Endothelial cell of umbilical vein (primary cell): ENCODE measurements around the gene PLD1. TPM values are rescaled to one million over a fixed set of nuclear protein-coding genes. Genes with fewer than 3 reads are reported as not detected.
A peak's percentile ranks its signal among the peaks of the same experiment; 100 is the strongest.
"Not testable (repeated sequence)": the region's sequence is repeated elsewhere in the genome, so short reads cannot be mapped to it uniquely, and the experiment has no call there.

Source experiments
- Bru-seq: library from RNA; stranded (reverse); fragments of 400-500 nt; gene quantifications from one replicate; lab custom pipeline; 2021; lab: Mats Ljungman, UMichigan
- BruChase-seq, 2 experiments: library from RNA; stranded (reverse); fragments of 400-500 nt; gene quantifications; one replicate each; lab custom pipeline; 2021; lab: Mats Ljungman, UMichigan
- BruUV-seq: library from RNA; stranded (reverse); fragments of 400-500 nt; replicated peaks from 2 replicates; lab custom pipeline; 2021; lab: Mats Ljungman, UMichigan
- CTCF ChIA-PET: fragments of 300-600, 350-600 bp; sonication (Branson Sonifier 250); formaldehyde crosslinking; loops from one replicate; lab custom pipeline; 2021; ENCODE audit warnings: antibody characterized with exemption, inconsistent platforms; lab: Charles Lee
- POLR2A ChIA-PET: fragments of 300-600, 350-600 bp; sonication (Branson Sonifier 250); formaldehyde crosslinking; loops from one replicate; lab custom pipeline; 2021; ENCODE audit warnings: antibody characterized with exemption, inconsistent platforms; lab: Charles Lee
- DNase-seq: peaks from one replicate; pipeline ENCODE4 v3.0.0-alpha.2; 2011; ENCODE audit warnings: low read depth, low spot score
- FAIRE-seq: peaks from 2 replicates; lab custom pipeline; 2011; peaks lifted over from hg19 to GRCh38; lab: Jason Lieb, UNC
- H2AFZ ChIP-seq: 2 replicates; pipeline ENCODE4 v1.6.0; 2012; ENCODE audit warnings: low read depth, low read length, control low read depth, inconsistent platforms
- H3K27ac ChIP-seq: 2 replicates; pipeline ENCODE4 v1.5.1; 2011; ENCODE audit warnings: low read depth, mild to moderate bottlenecking, control low read depth, low read length, moderate library complexity; ENCODE audit not compliant: insufficient read depth
- H3K27me3 ChIP-seq, 2 experiments: 2 replicates each; pipeline versions ENCODE4 v1.6.0 to v1.6.1; 2011; ENCODE audit warnings: low read length in 2 of 2, mixed read lengths in 1 of 2; ENCODE audit not compliant: control insufficient read depth in 2 of 2, insufficient read depth in 2 of 2
- H3K36me3 ChIP-seq, 2 experiments: 2 replicates in 1 of 2; 3 replicates in 1 of 2; pipeline ENCODE4 v1.5.1; 2011; ENCODE audit warnings: low read length in 2 of 2, mild to moderate bottlenecking in 1 of 2, moderate library complexity in 1 of 2; ENCODE audit not compliant: control insufficient read depth in 2 of 2, insufficient read depth in 2 of 2; ENCODE audit errors: extremely low read depth in 1 of 2
- H3K4me1 ChIP-seq: 3 replicates; pipeline ENCODE4 v1.5.1; 2011; ENCODE audit warnings: mild to moderate bottlenecking, low read length; ENCODE audit not compliant: control insufficient read depth, insufficient read depth; ENCODE audit errors: extremely low read depth
- H3K4me2 ChIP-seq: 2 replicates; pipeline ENCODE4 v1.6.1; 2011; ENCODE audit warnings: low read length, control low read depth, mixed read lengths; ENCODE audit not compliant: insufficient read depth
- H3K4me3 ChIP-seq, 3 experiments: fragments of 200-600 bp in 1 of 3; sonication (generic), shearing (Covaris generic) in 1 of 3; replicated peaks in 1 of 3; 2 replicates each; pipeline ENCODE4 v1.5.1; 2011 to 2016; ENCODE audit warnings: control low read depth in 3 of 3, low read length in 3 of 3, mild to moderate bottlenecking in 2 of 3, inconsistent platforms in 1 of 3, low read depth in 1 of 3, moderate library complexity in 1 of 3; ENCODE audit not compliant: insufficient read depth in 1 of 3
- H3K79me2 ChIP-seq: 2 replicates; pipeline ENCODE4 v1.6.0; 2012; ENCODE audit warnings: low read length, inconsistent platforms; ENCODE audit not compliant: control insufficient read depth, insufficient read depth
- H3K9ac ChIP-seq: replicated peaks from 2 replicates; pipeline ENCODE3; 2011; ENCODE audit warnings: low read length, control low read depth; ENCODE audit not compliant: insufficient read depth; ENCODE audit errors: extremely low read depth
- H3K9me1 ChIP-seq: replicated peaks from 3 replicates; pipeline ENCODE4 v1.6.0; 2011; ENCODE audit warnings: mild to moderate bottlenecking, low read length; ENCODE audit not compliant: control insufficient read depth, insufficient read depth; ENCODE audit errors: extremely low read depth
- H3K9me3 ChIP-seq: replicated peaks from 2 replicates; pipeline ENCODE4 v1.5.1; 2012; ENCODE audit warnings: low read length, inconsistent platforms; ENCODE audit not compliant: control insufficient read depth, insufficient read depth
- H4K20me1 ChIP-seq: replicated peaks from 2 replicates; pipeline ENCODE3; 2011; ENCODE audit warnings: mild to moderate bottlenecking, low read length; ENCODE audit not compliant: control insufficient read depth, insufficient read depth; ENCODE audit errors: extremely low read depth
- EZH2 ChIP-seq: IDR thresholded peaks from 2 replicates; pipeline ENCODE4 v1.6.1; 2012; ENCODE audit warnings: borderline replicate concordance, low read depth, mild to moderate bottlenecking, moderate library complexity, low read length, inconsistent platforms; ENCODE audit not compliant: severe bottlenecking
- FOS ChIP-seq: IDR thresholded peaks from 2 replicates; pipeline ENCODE4 v1.6.1; 2011; ENCODE audit warnings: mild to moderate bottlenecking, low read length, moderate library complexity, borderline replicate concordance; ENCODE audit not compliant: insufficient read depth
- GATA2 ChIP-seq: IDR thresholded peaks from 2 replicates; pipeline ENCODE4 v1.7.0; 2011; ENCODE audit warnings: low read depth, mild to moderate bottlenecking, moderate library complexity, mixed read lengths, low read length; ENCODE audit not compliant: insufficient read length, insufficient read depth
- JUN ChIP-seq: IDR thresholded peaks from 2 replicates; pipeline ENCODE4 v1.6.1; 2011; ENCODE audit warnings: borderline replicate concordance, low read depth; ENCODE audit not compliant: insufficient read length, insufficient read depth
- MYC ChIP-seq: IDR thresholded peaks from one replicate; pipeline ENCODE4 v1.6.1; 2011; ENCODE audit warnings: mild to moderate bottlenecking, low read depth, low read length
- POLR2A ChIP-seq: IDR thresholded peaks from 2 replicates; pipeline ENCODE4 v1.6.1; 2012; ENCODE audit warnings: low read depth, mild to moderate bottlenecking, control low read depth, low read length
- POLR2AphosphoS5 ChIP-seq: IDR thresholded peaks from 2 replicates; pipeline ENCODE4 v1.6.1; 2012; ENCODE audit warnings: low read depth, mild to moderate bottlenecking, control low read depth, low read length, moderate library complexity; ENCODE audit not compliant: insufficient read depth
- dilution Hi-C: fragments of 300-500 bp; cut with MboI; formaldehyde crosslinking; loops from one replicate; pipeline ENCODE4 v1.15.0; 2019; ENCODE audit warnings: low sequenced_read_pairs; ENCODE audit not compliant: extremely low pct_ligation_motif_present
- intact Hi-C: fragments of 100-400 bp; cut with micrococcal nuclease; formaldehyde crosslinking; loops from one replicate; pipeline ENCODE4 v1.10.0; 2022
- long read RNA-seq: library from polyadenylated mRNA; stranded (forward); transcript quantifications from one replicate; pipeline ENCODE4 v2.0.0, GENCODE V29; 2021
- polyA minus RNA-seq, 3 experiments: library from RNA; depleted of rRNA, polyadenylated mRNA; stranded (reverse); fragments of >200 nt; gene quantifications; 1 replicate in 1 of 3; 2 replicates in 2 of 3; pipeline ENCODE4 v1.2.3, GENCODE V29; 2011
- polyA plus RNA-seq, 4 experiments: library from polyadenylated mRNA; depleted of rRNA in 3 of 4; stranded (reverse) in 3 of 4; unstranded in 1 of 4; fragments of >200 nt; gene quantifications; 2 replicates each; pipeline versions ENCODE4 v1.2.1 to v1.2.3, GENCODE V29; 2011 to 2012; ENCODE audit warnings: missing spikeins in 1 of 4
- total RNA-seq: library from RNA; stranded (reverse); gene quantifications from 2 replicates; pipeline ENCODE4 v1.2.3, GENCODE V29; 2021
- TF ChIP-seq, protein P1 (sequence below), 2 donors: IDR thresholded peaks; 1 replicate in 1 of 2; 2 replicates in 1 of 2; pipeline ENCODE4 v1.5.1; 2011; ENCODE audit warnings: low read length in 2 of 2, mild to moderate bottlenecking in 2 of 2, moderate library complexity in 2 of 2, control low read depth in 1 of 2, inconsistent platforms in 1 of 2, low read depth in 1 of 2; ENCODE audit not compliant: insufficient read depth in 1 of 2; ENCODE audit errors: extremely low read depth in 1 of 2
- TF ChIP-seq, protein P2 (sequence below): IDR thresholded peaks from 2 replicates; pipeline ENCODE4 v1.6.1; 2011; ENCODE audit not compliant: insufficient read depth, insufficient read length

The PLD1 gene
- total RNA-seq (75.6 and 108 TPM in 2 replicates), polyA plus RNA-seq (35.7 and 42.0 TPM in 2 replicates), polyA minus RNA-seq (168 and 217 TPM in 2 replicates), Bru-seq, nascent RNA (percentile 95 among the genes with signal in this experiment), BruChase-seq, experiment 1, labeled RNA remaining after a 6-hour chase (percentile 72 among the genes with signal in this experiment), BruChase-seq, experiment 2, labeled RNA remaining after a 2-hour chase (percentile 80 among the genes with signal in this experiment)
- 33.4 and 33.6 TPM in 2 replicates for polyA plus RNA-seq (2011; cell fraction: cytosol; rRNA removed)
- 169 and 198 TPM in 2 replicates for polyA plus RNA-seq (2011; cell fraction: nucleus; rRNA removed)
- 32.5 and 45.4 TPM in 2 replicates for polyA plus RNA-seq (2012)
- 10.1 TPM for polyA minus RNA-seq (2011; cell fraction: cytosol; rRNA and poly(A)+ RNA removed)
- 352 and 548 TPM in 2 replicates for polyA minus RNA-seq (2011; cell fraction: nucleus; rRNA and poly(A)+ RNA removed)
- long read RNA-seq, full-length matches to known transcripts = 6 of 37 reads
- long read RNA-seq, partial matches to known transcripts = 8 of 37 reads
- long read RNA-seq, other reads (novel, unspliced or antisense) = 23 of 37 reads

GRCh38 chr3:171809861-171810628 lies at the start of gene PLD1:
Gene PLD1 (minus strand): TSS chr3:171810483. CDS start chr3:171738051, 72,432 bp downstream.
- POLR2A ChIA-PET = interaction anchor here (1.3 to 1.9 kb wide), 3 partner anchors 8 to 20 kb away, joined by 3 to 8 read pairs (median 6); no protein-coding TSS in a partner anchor
- TF ChIP-seq, protein P1, sequence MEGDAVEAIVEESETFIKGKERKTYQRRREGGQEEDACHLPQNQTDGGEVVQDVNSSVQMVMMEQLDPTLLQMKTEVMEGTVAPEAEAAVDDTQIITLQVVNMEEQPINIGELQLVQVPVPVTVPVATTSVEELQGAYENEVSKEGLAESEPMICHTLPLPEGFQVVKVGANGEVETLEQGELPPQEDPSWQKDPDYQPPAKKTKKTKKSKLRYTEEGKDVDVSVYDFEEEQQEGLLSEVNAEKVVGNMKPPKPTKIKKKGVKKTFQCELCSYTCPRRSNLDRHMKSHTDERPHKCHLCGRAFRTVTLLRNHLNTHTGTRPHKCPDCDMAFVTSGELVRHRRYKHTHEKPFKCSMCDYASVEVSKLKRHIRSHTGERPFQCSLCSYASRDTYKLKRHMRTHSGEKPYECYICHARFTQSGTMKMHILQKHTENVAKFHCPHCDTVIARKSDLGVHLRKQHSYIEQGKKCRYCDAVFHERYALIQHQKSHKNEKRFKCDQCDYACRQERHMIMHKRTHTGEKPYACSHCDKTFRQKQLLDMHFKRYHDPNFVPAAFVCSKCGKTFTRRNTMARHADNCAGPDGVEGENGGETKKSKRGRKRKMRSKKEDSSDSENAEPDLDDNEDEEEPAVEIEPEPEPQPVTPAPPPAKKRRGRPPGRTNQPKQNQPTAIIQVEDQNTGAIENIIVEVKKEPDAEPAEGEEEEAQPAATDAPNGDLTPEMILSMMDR (IDR thresholded peaks at IDR 0.05; ENCODE audit: extremely low read depth in 1 of 2, insufficient read depth in 1 of 2, low read depth in 1 of 2, low read length in 2 of 2) = no peak
- TF ChIP-seq FOS (no peak), JUN (no peak), MYC (no peak), EZH2 (no peak), POLR2A (peak; percentile 82), GATA2 (no peak), POLR2AphosphoS5 (peak; percentile 81)
- TF ChIP-seq, protein P2, sequence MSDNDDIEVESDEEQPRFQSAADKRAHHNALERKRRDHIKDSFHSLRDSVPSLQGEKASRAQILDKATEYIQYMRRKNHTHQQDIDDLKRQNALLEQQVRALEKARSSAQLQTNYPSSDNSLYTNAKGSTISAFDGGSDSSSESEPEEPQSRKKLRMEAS = no peak
- peak within 1 kb of the TSS; percentile 93 for H3K27ac ChIP-seq
- H3K79me2 ChIP-seq = peaks cover 21% of the 10 kb centered on the region
- intact Hi-C loops = loop anchor here (1.0 kb wide), 3 partner anchors 20 to 24 kb away; no protein-coding TSS in a partner anchor
- dilution Hi-C loops = no loop called here
- BruUV-seq = no TSS peak
- H3K36me3 ChIP-seq = no peaks in the 10 kb centered on the region
- H3K4me2 ChIP-seq = peak within 1 kb of the TSS; percentile 89
- no peaks in the 10 kb centered on the region for H4K20me1 ChIP-seq
- no peaks in the 10 kb centered on the region for H3K27me3 ChIP-seq
- H3K9me3 ChIP-seq = no peaks in the 10 kb centered on the region
- H3K9me1 ChIP-seq = no peaks in the 10 kb centered on the region
- CTCF ChIA-PET = interaction anchor here (1.0 to 3.2 kb wide), 8 partner anchors 12 to 233 kb away, joined by 3 to 24 read pairs (median 5); no protein-coding TSS in a partner anchor
- peak within 1 kb of the TSS; percentile 2 for H2AFZ ChIP-seq
- peaks cover 45% of the 10 kb centered on the region for H3K4me1 ChIP-seq
- DNase-seq (peak; percentile 79), FAIRE-seq (no peak)
- H3K4me3 ChIP-seq = peak within 1 kb of the TSS; percentile 35 to 71 (median 60)
- peak within 1 kb of the TSS; percentile 98 for H3K9ac ChIP-seq

DNA sequence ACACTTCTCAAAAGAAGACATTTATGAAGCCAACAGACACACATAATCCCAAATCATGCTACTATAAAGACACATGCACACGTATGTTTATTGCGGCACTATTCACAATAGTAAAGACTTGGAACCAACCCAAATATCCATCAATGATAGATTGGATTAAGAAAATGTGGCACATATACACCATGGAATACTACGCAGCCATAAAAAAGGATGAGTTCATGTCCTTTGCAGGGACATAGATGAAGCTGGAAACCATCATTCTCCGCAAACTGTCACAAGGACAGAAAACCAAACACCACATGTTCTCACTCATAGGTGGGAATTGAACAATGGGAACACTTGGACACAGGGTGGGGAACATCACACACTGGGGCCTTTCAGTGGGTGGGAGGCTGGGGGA lies 48.5 kb upstream of the PLD1 start:
- H2AFZ ChIP-seq, POLR2A ChIA-PET, BruUV-seq, H3K4me2 ChIP-seq, H3K36me3 ChIP-seq, H3K9me1 ChIP-seq, dilution Hi-C loops, H3K27me3 ChIP-seq, H3K9me3 ChIP-seq, intact Hi-C loops, CTCF ChIA-PET, H3K4me3 ChIP-seq, DNase-seq, H3K9ac ChIP-seq, FAIRE-seq, H4K20me1 ChIP-seq, H3K79me2 ChIP-seq, H3K27ac ChIP-seq: not testable (repeated sequence)
- H3K4me1 ChIP-seq = peaks cover 35% of the 10 kb centered on the region
